Embryonic facial prominence (tissue), 1 donor: ENCODE results near the gene OR4C16.

Experiments used
- DNase-seq: peaks from one replicate; pipeline ENCODE4 v3.0.0-alpha.2; 2016; ENCODE audit errors: extremely low spot score

OR4C16 gene, protein sequence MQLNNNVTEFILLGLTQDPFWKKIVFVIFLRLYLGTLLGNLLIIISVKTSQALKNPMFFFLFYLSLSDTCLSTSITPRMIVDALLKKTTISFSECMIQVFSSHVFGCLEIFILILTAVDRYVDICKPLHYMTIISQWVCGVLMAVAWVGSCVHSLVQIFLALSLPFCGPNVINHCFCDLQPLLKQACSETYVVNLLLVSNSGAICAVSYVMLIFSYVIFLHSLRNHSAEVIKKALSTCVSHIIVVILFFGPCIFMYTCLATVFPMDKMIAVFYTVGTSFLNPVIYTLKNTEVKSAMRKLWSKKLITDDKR

DNA sequence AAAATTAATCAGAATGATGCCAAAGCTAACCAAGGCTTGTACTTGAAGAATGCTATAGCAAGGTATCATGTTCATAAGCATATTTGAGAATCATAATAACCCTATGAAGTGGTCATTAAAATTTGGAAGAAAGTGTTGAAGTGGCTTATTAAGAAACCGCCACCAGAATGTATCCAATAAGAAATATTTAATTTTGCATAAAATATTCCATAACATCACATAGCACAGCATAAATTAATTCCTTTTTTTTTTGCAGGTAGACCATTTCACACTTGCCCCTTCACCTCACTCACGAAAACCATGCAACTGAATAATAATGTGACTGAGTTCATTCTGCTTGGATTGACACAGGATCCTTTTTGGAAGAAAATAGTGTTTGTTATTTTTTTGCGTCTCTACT, at the start of gene OR4C16:
TSS of gene OR4C16 (plus strand) at position 301 of the 400 bp plus-strand sequence. CDS start at position 301, 0 bp downstream.
- no peak for DNase-seq

DNA sequence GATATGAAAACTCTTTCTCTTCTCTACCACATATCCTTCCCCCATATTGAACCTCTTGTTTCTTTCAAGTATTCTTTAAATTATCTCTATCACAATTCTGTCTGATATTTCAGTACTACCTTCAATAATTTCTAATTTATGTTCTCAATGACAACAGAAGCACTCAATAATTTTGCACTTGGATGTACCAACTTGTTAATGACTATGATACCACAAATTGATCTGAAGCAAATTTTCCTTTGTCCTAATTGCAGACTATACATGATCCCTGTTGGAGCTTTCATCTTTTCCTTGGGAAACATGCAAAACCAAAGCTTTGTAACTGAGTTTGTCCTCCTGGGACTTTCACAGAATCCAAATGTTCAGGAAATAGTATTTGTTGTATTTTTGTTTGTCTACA, 17.8 kb upstream of the OR4C16 start, which contains the start of gene OR4C15:
TSS of gene OR4C15 (plus strand) at position 301 of the 400 bp plus-strand sequence. CDS start at position 301, 0 bp downstream.
- DNase-seq = no peak

DNA sequence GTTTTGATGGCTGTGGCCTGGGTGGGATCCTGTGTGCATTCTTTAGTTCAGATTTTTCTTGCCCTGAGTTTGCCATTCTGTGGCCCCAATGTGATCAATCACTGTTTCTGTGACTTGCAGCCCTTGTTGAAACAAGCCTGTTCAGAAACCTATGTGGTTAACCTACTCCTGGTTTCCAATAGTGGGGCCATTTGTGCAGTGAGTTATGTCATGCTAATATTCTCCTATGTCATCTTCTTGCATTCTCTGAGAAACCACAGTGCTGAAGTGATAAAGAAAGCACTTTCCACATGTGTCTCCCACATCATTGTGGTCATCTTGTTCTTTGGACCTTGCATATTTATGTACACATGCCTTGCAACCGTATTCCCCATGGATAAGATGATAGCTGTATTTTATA, 620 bp downstream of the OR4C16 start:
- no peak for DNase-seq

DNA sequence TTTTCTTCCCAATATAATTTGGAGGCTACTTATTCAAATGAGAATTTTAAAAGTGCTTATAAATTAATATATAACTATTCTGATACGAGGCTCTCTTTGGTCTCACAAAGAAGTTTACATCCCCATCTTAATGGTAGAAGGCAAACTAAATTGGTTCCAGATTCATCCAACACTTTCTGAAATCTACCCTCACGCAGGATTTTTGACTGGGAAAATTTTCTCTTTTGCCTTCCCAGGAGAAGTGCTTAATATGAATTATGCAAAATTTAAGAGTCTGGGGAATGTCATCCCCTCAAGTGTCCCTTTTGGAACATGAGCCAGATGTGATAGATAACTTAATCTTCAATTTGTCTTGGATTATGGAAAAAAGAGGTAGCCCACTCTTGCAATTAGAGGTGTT, 35.6 kb downstream of the OR4C16 start, which contains the start of gene OR4C11:
TSS of gene OR4C11 (minus strand) at position 101 of the 400 bp plus-strand sequence. CDS start 3,272 bp downstream, outside the sequence.
- no peak for DNase-seq
